Measurements from ENCODE around the gene CCDC138. TPM values are rescaled to one million over a fixed set of nuclear protein-coding genes. Genes with fewer than 3 reads are reported as not detected.

CCDC138 gene
- total RNA-seq, 1 donor from 2014 or later: 4.1 TPM

DNA sequence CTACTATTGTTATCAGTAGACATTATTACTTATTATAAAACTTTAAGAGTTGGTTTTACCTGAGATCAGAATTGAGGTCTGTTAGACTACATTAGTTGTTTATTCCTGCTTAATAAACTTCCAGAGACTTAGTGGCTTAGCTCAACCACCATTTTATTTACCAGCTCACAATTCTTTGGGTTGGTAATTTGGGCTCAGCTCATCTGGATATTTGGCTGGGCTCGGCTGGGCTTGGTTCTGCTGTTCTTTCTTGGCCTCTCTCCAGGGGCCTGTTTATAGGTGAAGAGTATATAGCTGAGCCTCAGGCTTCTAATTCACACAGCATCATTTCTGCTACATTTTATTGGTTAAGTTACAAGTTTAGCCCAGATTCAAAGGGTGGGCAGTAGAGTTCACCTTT is 67.9 kb downstream of the CCDC138 start:
- Mint-ChIP-seq H3K27me3 (ENCODE audit: low read depth) (no peaks in the 10 kb centered on the region), H3K9me3 (ENCODE audit: low read depth) (no peaks in the 10 kb centered on the region), H3K4me3 (ENCODE audit: unreplicated experiment) (no peak overlapping the region), H3K36me3 (ENCODE audit: low read depth) (peaks cover 7% of the 10 kb centered on the region), H3K4me1 (ENCODE audit: low read depth) (no peaks in the 10 kb centered on the region), H3K27ac (ENCODE audit: unreplicated experiment) (no peak overlapping the region)
- TF ChIP-seq, protein P1, sequence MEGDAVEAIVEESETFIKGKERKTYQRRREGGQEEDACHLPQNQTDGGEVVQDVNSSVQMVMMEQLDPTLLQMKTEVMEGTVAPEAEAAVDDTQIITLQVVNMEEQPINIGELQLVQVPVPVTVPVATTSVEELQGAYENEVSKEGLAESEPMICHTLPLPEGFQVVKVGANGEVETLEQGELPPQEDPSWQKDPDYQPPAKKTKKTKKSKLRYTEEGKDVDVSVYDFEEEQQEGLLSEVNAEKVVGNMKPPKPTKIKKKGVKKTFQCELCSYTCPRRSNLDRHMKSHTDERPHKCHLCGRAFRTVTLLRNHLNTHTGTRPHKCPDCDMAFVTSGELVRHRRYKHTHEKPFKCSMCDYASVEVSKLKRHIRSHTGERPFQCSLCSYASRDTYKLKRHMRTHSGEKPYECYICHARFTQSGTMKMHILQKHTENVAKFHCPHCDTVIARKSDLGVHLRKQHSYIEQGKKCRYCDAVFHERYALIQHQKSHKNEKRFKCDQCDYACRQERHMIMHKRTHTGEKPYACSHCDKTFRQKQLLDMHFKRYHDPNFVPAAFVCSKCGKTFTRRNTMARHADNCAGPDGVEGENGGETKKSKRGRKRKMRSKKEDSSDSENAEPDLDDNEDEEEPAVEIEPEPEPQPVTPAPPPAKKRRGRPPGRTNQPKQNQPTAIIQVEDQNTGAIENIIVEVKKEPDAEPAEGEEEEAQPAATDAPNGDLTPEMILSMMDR (IDR thresholded peaks at IDR 0.05): no peak
- DNase-seq (ENCODE audit: low spot score): no peak

DNA sequence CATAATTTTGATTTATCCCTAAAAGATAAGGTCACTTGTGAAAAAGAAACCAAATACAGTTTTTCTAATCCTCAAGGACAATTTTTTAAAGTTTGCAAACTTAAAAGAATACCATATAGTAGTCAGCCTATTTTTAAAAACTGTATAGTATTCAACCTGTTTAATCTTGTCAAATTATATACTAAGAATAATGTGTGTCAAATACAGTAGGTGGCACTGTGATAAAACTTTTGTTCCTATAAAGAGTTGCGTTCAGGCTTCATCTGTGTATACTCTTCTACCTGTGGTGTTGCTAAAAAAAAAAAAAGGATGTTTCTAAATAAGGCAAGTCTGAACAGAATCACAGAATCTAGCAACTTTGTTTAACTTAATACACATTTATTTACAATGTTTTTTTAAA is 68.6 kb downstream of the CCDC138 start:
- Mint-ChIP-seq H3K36me3 (ENCODE audit: low read depth) (peaks cover 7% of the 10 kb centered on the region), H3K4me3 (ENCODE audit: unreplicated experiment) (no peak overlapping the region), H3K27me3 (ENCODE audit: low read depth) (no peaks in the 10 kb centered on the region), H3K27ac (ENCODE audit: unreplicated experiment) (no peak overlapping the region), H3K4me1 (ENCODE audit: low read depth) (no peaks in the 10 kb centered on the region), H3K9me3 (ENCODE audit: low read depth) (no peaks in the 10 kb centered on the region)
- TF ChIP-seq, protein P1 (IDR thresholded peaks at IDR 0.05): peak; percentile 80
- no peak for DNase-seq (ENCODE audit: low spot score)

DNA sequence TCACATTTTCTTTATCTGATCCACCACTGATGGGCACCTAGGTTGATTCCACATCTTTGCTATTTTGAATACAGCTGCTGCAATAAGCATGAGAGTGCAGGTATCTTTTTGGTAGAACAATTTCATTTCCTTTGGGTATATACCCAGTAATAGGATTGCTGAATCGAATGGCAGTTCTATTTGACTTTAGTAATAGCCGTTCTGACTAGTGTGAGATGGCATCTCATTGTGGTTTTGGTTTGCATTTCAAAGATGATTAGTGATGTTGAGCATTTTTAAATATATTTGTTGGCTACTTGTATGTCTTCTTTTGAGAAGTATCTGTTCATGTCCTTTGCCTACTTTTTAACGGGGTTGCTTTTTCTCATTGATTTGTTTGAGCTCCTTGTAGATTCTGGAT is 72.3 kb downstream of the CCDC138 start:
- DNase-seq (ENCODE audit: low spot score): no peak
- Mint-ChIP-seq H3K4me1 (ENCODE audit: low read depth) (no peaks in the 10 kb centered on the region), H3K27me3 (ENCODE audit: low read depth) (no peaks in the 10 kb centered on the region), H3K4me3 (ENCODE audit: unreplicated experiment) (no peak overlapping the region), H3K27ac (ENCODE audit: unreplicated experiment) (no peak overlapping the region), H3K9me3 (ENCODE audit: low read depth) (no peaks in the 10 kb centered on the region), H3K36me3 (ENCODE audit: low read depth) (peaks cover 2% of the 10 kb centered on the region)
- TF ChIP-seq, protein P1 (IDR thresholded peaks at IDR 0.05): no peak

DNA sequence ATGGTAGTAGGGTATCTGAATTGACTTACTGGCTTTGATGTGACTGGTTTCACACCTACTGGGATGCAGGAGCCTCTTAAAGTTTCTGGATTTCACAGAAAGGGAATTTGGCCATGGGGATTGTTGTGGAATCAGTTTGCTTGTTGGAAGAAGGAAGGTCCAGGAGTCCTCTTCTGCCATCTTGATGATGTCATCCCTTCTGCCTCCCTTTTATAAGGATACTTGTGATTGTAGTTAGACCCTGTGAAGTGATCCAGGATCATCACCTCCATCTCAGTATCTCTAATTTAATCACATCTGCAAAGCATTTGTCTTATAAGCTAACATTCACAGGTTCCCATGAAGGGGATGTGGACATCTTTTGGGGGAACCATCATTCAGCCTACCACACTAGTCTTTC is 79.5 kb downstream of the CCDC138 start:
- H3K4me1 Mint-ChIP-seq (ENCODE audit: low read depth): no peaks in the 10 kb centered on the region
- peaks cover 19% of the 10 kb centered on the region for H3K36me3 Mint-ChIP-seq (ENCODE audit: low read depth)
- TF ChIP-seq, protein P1 (IDR thresholded peaks at IDR 0.05): no peak
- H3K9me3 Mint-ChIP-seq (ENCODE audit: low read depth): peaks cover 19% of the 10 kb centered on the region
- H3K27ac Mint-ChIP-seq (ENCODE audit: unreplicated experiment): no peak overlapping the region
- H3K27me3 Mint-ChIP-seq (ENCODE audit: low read depth): no peaks in the 10 kb centered on the region
- no peak for DNase-seq (ENCODE audit: low spot score)
- no peak overlapping the region for H3K4me3 Mint-ChIP-seq (ENCODE audit: unreplicated experiment)

DNA sequence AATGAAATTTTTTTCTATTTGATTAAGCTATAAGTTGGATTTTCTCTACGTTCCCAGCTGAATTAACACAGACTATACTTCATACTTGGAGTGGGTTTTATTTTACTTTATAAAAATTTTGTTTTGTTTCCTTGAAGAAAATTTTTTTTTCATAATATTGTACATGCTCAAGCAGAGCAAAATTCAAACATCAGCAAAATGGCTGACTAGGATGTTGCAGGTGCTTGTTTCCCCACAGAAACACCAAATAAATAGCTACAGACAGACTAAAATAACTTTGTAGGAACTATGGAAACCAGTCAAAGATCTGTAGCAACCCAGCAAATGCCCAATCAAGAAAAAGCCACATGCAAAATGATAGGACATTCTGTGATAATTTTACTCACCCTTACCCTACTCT is 82.3 kb downstream of the CCDC138 start:
- no peak for DNase-seq (ENCODE audit: low spot score)
- H3K4me3 Mint-ChIP-seq (ENCODE audit: unreplicated experiment): no peak overlapping the region
- H3K36me3 Mint-ChIP-seq (ENCODE audit: low read depth): peaks cover 24% of the 10 kb centered on the region
- TF ChIP-seq, protein P1 (IDR thresholded peaks at IDR 0.05): no peak
- peaks cover 23% of the 10 kb centered on the region for H3K9me3 Mint-ChIP-seq (ENCODE audit: low read depth)
- no peaks in the 10 kb centered on the region for H3K27me3 Mint-ChIP-seq (ENCODE audit: low read depth)
- H3K27ac Mint-ChIP-seq (ENCODE audit: unreplicated experiment): no peak overlapping the region
- H3K4me1 Mint-ChIP-seq (ENCODE audit: low read depth): no peaks in the 10 kb centered on the region

Data from chondrocyte (in vitro differentiated cells).